Hematopoietic multipotent progenitor cell treated with erythropoietin and hydrocortisone succinate and interleukin-3 and kit ligand, for 15 days (in vitro differentiated cells): Measurements from ENCODE around the gene NTSR2.

Source experiments
- DNase-seq: peaks from one replicate; pipeline ENCODE4 v3.0.0-alpha.2; 2015; ENCODE audit warnings: low spot score

NTSR2 gene

DNA sequence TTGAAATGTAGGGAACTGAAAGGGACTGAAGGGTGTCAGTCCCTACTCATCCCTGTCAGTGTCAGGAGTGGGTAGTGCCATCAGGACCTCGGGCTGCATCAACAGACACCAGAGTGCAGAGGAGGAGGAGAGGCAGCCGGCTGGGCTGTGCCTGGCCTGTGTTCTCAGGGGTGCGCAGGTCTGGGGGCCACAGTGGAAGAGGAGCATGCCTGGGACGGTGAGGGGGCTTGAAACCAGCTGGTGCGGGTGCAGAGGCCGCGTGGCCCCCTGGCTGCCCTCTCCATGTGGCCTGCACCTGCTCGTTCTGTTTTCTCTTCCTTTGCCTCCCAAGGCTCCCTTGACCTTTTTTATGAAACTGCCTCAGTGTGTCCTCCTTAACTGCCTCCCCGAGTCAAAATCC lies 41.3 kb downstream of the NTSR2 start:
- no peak for DNase-seq

DNA sequence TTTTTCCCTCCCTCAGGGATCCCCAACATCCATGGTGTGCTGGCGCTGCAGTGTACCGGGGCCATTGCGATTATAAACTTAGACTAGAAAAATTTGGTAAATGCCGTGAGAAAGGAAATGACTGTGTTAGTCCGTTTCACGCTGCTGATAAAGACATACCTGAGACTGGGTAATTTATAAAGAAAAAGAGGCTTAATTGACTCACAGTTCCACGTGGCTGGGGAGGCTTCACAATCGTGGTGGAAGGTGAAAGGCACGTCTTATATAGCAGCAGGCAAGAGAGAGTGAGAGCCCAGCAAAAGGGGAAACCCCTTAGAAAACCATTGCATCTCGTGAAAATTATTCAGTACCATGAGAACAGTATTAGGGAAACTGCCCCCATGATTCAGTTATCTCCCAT lies 44.3 kb downstream of the NTSR2 start:
- no peak for DNase-seq

DNA sequence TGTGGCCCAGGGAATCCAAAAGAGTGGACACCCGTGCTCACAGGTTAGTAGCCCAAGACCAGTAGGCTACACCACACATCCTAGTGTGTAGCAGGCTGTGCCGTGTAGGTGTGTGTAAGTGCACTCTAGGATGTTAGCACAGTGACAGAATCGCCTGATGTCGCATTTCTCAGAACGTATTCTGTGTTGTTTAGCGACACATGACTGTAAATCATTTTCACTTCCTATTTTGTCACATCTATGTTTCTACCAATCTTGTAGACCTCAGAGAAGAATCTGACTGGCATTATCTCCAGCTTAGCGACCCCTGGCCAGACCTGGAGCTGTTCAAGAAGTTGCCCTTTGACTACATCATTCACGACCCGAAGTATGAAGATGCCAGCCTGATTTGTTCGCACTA lies 45.1 kb downstream of the NTSR2 start:
- DNase-seq = no peak

GRCh38 chr2:11622611-11623010 lies 47.4 kb downstream of the NTSR2 start:
- no peak for DNase-seq

DNA sequence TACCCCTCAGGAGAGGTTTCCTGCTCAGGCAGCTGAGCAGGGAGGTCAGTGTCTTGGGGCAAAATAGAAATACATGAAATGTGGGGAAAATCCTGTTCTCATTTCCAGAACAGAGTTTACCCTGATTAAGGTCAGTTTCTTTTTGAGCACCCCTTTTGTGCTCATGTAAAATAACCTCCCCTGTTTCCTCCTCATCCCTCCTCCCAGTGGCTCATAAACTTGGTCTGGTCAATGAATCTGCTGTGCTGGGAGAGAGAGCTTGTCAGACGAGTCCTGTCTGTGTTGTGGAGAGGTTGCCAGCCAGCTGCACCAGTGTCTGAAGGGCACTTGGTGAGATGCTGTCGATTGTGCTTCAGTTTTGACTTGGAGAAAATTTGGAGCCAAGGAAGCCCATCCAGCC lies 48.6 kb downstream of the NTSR2 start:
- no peak for DNase-seq

- DNase-seq = no peak
Measured at GRCh38 chr2:11618708-11619062, 51.3 kb downstream of the NTSR2 start.

DNA sequence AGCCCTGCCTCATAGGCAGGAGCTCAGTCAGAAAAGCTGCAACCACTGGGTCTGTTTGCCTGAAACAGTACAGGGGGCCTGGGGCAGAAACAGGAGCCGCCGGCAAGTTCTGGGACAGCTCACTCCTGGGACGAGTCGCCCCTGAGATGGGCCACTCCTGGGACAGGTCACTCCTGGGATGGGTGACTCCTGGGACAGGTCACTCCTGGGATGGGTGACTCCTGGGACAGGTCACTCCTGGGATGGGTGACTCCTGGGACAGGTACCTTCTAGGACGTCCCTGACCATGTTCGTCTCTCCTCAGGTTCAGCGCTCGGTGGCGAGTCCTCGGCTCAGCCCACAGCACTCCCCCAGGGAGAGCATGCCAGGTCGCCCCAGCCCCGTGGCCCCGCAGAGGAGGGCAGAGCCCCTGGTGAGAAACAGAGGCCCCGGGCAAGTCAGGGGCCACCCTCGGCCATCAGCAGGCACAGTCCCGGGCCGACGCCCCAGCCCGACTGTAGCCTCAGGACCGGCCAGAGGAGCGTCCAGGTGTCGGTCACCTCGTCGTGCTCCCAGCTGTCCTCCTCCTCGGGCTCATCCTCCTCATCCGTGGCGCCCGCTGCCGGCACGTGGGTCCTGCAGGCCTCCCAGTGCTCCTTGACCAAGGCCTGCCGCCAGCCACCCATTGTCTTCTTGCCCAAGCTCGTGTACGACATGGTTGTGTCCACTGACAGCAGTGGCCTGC lies 51.8 kb downstream of the NTSR2 start:
- DNase-seq = no peak

GRCh38 chr2:11617527-11617926 lies 52.5 kb downstream of the NTSR2 start:
- DNase-seq = no peak

GRCh38 chr2:11616851-11617415 lies 53.1 kb downstream of the NTSR2 start:
- no peak for DNase-seq

DNA sequence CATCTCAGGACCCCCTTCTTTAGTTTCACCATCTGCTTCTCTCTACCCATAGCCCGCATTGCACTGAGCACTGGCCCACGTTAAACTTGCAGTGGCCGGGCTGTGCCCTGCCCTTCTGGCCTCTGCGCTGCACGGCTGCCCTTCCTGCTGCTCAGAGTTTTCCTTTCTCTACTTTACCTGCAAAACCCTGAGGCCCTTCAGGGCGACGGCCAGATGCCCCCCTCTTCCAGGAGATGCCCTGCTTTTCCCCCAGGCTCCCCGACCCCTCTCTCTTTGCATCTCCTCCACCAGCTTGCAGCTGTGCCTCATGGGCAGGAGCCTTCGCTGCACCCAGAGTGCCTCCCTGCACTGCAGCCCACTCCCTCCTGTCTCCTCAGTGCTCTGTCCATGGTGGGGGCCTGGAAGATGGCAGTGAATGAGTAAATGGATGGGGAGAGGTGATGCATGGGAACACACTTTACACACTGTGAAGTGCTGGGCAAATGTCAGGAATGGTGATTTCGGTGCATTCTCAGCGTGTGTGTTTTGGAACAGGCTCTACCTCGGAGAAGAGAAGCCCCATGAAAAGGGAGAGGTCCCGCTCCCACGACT lies 53.8 kb downstream of the NTSR2 start:
- no peak for DNase-seq

DNA sequence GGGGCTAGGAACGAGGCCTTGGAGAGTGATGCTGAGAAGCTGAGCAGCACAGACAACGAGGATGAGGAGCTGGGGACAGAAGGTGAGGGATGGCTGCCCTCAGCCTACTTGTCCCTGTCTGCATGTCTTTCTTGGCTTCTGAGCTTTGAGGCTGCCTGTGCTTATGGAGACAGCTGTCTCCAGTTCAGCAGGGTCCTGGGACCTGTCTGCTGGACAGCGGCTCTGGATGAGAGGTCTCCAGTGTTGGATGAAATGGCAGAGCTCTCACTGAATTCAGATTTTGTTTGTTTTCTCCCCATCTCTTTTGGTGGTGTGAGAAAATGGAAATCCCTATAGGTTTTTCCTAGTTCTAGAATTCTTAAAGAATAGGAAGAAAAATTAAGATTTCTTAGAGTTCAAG lies 54.8 kb downstream of the NTSR2 start:
- DNase-seq = no peak

DNA sequence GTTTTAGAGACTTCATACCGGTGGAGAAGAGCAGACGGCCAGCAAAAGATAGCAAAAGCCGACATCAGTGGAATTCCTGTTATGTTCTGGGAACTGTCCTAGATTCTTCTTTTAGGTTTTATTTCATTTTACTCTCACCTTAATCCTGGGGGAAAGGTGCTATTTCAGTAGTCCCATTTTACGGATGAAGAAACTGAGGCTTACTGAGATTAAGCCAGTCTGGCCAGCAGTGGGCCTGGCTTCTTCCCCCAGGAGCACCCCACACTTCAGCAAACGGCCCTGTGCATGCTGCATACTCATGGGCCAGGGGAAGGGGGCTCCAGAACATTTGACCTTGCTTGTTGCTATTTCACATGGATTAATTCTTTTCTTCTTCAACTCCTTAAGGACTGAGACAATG lies 56.7 kb downstream of the NTSR2 start:
- no peak for DNase-seq

DNA sequence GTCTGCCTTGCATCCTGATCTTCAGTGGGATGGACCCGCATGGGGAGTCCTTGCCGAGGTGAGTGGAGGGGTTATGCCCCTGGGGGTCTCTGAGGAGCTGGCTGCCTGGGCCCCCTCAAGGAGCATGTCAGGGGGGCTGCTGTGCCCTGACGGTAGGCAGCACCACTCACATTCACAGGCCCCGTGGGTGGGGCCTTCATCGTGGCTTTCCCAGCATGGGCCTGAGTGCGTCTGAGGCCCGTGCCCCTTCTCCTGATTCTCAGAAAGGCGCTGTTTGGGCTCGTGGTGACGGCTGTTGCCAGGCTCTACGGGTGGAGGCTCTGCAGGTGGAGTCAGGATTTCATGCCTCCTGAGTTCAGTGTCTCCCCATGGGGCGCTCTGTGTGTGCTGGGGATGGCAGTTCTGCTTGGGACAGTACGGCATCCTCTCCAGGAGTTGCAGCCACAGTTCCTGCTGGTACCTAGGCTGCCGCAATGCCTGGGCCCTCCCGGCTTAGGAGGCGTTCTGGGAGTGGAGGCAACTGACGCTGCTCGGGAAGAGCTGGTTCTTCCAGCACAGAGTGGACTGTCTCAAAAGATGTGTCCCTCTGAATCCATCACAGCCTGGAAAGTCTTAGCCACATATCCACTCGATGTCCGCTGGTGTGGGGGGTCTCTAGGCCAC lies 57.3 kb downstream of the NTSR2 start:
- no peak for DNase-seq

DNA sequence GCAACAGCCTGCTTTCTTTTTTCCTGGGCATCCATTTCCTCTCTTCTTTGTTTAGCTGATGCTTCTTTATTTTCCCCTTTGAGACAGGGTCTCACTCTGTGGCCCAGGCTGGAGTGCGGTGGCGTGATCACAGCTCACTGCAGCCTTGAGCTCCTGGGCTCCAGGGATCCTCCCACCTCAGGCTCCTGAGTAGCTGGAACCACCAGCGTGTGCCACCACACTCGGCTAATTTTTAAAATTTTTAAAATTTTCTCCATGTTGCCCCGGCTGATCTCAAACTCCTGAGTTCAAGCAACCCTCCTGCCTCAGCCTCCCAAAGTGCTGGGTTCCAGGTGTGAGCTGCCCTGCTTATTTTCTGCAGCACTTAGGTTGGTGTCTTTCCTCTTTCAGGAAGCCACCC lies 58.7 kb downstream of the NTSR2 start:
- no peak for DNase-seq

DNA sequence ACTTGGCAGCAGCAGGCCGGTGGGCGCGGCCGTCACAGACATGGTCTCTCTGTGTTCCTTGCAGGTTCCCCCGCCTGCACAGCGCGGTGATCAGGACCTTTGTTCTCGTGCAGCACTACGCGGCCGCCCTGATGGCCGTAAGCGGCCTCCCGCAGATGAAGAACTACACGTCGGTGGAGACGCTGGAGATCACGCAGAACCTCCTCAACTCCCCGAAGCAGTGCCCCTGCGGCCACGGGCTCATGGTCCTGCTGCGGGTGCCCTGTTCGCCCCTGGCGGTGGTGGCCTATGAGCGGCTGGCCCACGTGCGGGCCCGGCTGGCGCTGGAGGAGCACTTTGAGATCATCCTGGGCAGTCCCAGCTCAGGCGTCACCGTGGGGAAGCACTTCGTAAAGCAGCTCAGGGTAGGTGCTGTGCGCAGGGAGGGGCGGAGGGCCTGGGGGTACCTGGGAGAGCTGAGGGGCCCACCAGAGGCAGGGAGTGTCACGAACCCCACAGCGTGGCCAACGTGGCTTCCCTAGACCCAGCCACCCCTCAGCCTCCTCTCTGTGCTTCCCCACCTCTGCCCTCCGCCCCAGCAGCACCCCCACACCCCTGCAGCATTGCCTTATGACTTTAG lies 59.3 kb downstream of the NTSR2 start:
- DNase-seq = no peak
